IMR-90 (cell line): Measurements from ENCODE around the gene SMAD4. TPM values are rescaled to one million over a fixed set of nuclear protein-coding genes. Genes with fewer than 3 reads are reported as not detected.
"Not testable (repeated sequence)": the region's sequence is repeated elsewhere in the genome, so short reads cannot be mapped to it uniquely, and the experiment has no call there.

Source experiments
- ATAC-seq: fragments of 200-7000 bp; cut with Tn5 transposase; 2 replicates; pipeline ENCODE4 v1.9.1; 2020; ENCODE audit warnings: low read depth, mild to moderate bottlenecking, moderate library complexity
- BruUV-seq: library from RNA; stranded (reverse); fragments of 400-500 nt; replicated peaks from 2 replicates; lab custom pipeline; 2021; lab: Mats Ljungman, UMichigan
- CTCF ChIA-PET: fragments of 300-600 bp; formaldehyde crosslinking; extraction: SDS; loops from one replicate; lab custom pipeline; 2021; ENCODE audit warnings: antibody characterized with exemption; lab: Yijun Ruan, JAX
- POLR2A ChIA-PET: fragments of 300-600 bp; sonication (Branson Sonifier 250); formaldehyde crosslinking; loops from one replicate; lab custom pipeline; 2022; ENCODE audit warnings: antibody characterized with exemption; ENCODE audit not compliant: unreplicated experiment; lab: Charles Lee
- DNase-seq: peaks from one replicate; pipeline ENCODE4 v3.0.0; 2013
- H2AFZ ChIP-seq: replicated peaks from 2 replicates; pipeline ENCODE3; 2013; ENCODE audit warnings: low read length, mild to moderate bottlenecking; ENCODE audit not compliant: poor library complexity
- H2AK5ac ChIP-seq: 2 replicates; pipeline ENCODE4 v1.6.1; 2013; ENCODE audit warnings: low read depth, low read length, inconsistent platforms
- H2AK9ac ChIP-seq: replicated peaks from 2 replicates; pipeline ENCODE3; 2013; ENCODE audit warnings: mild to moderate bottlenecking, low read depth, low read length, moderate library complexity; ENCODE audit not compliant: poor library complexity
- H2BK120ac ChIP-seq: 2 replicates; pipeline ENCODE4 v1.6.1; 2013; ENCODE audit warnings: low read depth, low read length, inconsistent platforms
- H2BK15ac ChIP-seq: 3 replicates; pipeline ENCODE4 v1.6.1; 2013; ENCODE audit warnings: low read depth, low read length, inconsistent platforms
- H2BK20ac ChIP-seq: 2 replicates; pipeline ENCODE4 v1.6.1; 2013; ENCODE audit warnings: low read depth, mild to moderate bottlenecking, inconsistent platforms, low read length, moderate library complexity
- H2BK5ac ChIP-seq: 2 replicates; pipeline ENCODE4 v1.6.1; 2013; ENCODE audit warnings: mild to moderate bottlenecking, low read depth, low read length, inconsistent platforms; ENCODE audit not compliant: poor library complexity, severe bottlenecking
- H3K14ac ChIP-seq: replicated peaks from 2 replicates; pipeline ENCODE4 v1.6.1; 2013; ENCODE audit warnings: low read depth, low read length, inconsistent platforms
- H3K18ac ChIP-seq: 2 replicates; pipeline ENCODE4 v1.6.1; 2013; ENCODE audit warnings: low read depth, low read length, control low read depth
- H3K23ac ChIP-seq: 2 replicates; pipeline ENCODE4 v1.6.1; 2013; ENCODE audit warnings: low read depth, low read length, inconsistent platforms
- H3K27ac ChIP-seq: 2 replicates; pipeline ENCODE4 v1.5.1; 2013; ENCODE audit warnings: mild to moderate bottlenecking, control low read depth, low read length; ENCODE audit not compliant: insufficient read depth
- H3K27me3 ChIP-seq: 2 replicates; pipeline ENCODE4 v1.6.1; 2013; ENCODE audit warnings: low read length; ENCODE audit not compliant: control insufficient read depth, insufficient read depth
- H3K36me3 ChIP-seq: 2 replicates; pipeline ENCODE4 v1.6.1; 2013; ENCODE audit warnings: low read length, mixed read lengths; ENCODE audit not compliant: control insufficient read depth, insufficient read depth
- H3K4ac ChIP-seq: 2 replicates; pipeline ENCODE4 v1.6.1; 2013; ENCODE audit warnings: low read depth, low read length, inconsistent platforms
- H3K4me1 ChIP-seq: 2 replicates; pipeline ENCODE4 v1.6.1; 2013; ENCODE audit warnings: low read length, mixed read lengths; ENCODE audit not compliant: control insufficient read depth, insufficient read depth
- H3K4me2 ChIP-seq: 2 replicates; pipeline ENCODE4 v1.6.1; 2013; ENCODE audit warnings: low read depth, mild to moderate bottlenecking, control low read depth, low read length, moderate library complexity
- H3K4me3 ChIP-seq: 2 replicates; pipeline ENCODE4 v1.5.1; 2013; ENCODE audit warnings: low read depth, mild to moderate bottlenecking, control low read depth, low read length, moderate library complexity; ENCODE audit not compliant: insufficient read depth
- H3K56ac ChIP-seq: 2 replicates; pipeline ENCODE4 v1.6.1; 2013; ENCODE audit warnings: low read length, inconsistent platforms; ENCODE audit not compliant: insufficient read depth; ENCODE audit errors: extremely low read depth
- H3K79me1 ChIP-seq, 2 experiments: 2 replicates each; pipeline ENCODE4 v1.6.1; 2013; ENCODE audit warnings: low read length in 2 of 2, inconsistent platforms in 1 of 2, low read depth in 1 of 2
- H3K9ac ChIP-seq: 2 replicates; pipeline ENCODE4 v1.6.1; 2013; ENCODE audit warnings: low read depth, low read length, control low read depth
- H3K9me1 ChIP-seq: 2 replicates; pipeline ENCODE4 v1.6.1; 2013; ENCODE audit warnings: low read length, inconsistent platforms; ENCODE audit not compliant: insufficient read depth
- H3K9me3 ChIP-seq: 2 replicates; pipeline ENCODE4 v1.6.1; 2013; ENCODE audit warnings: low read length; ENCODE audit not compliant: control insufficient read depth, insufficient read depth
- H4K20me1 ChIP-seq: 2 replicates; pipeline ENCODE4 v1.6.1; 2013; ENCODE audit warnings: low read length, inconsistent platforms; ENCODE audit not compliant: insufficient read depth
- H4K5ac ChIP-seq: 2 replicates; pipeline ENCODE4 v1.6.1; 2013; ENCODE audit warnings: mild to moderate bottlenecking, low read depth, low read length, control low read depth
- H4K8ac ChIP-seq, 2 experiments: 2 replicates each; pipeline ENCODE4 v1.6.1; 2013; ENCODE audit warnings: low read depth in 2 of 2, low read length in 2 of 2, control low read depth in 1 of 2, inconsistent platforms in 1 of 2
- H4K91ac ChIP-seq: 2 replicates; pipeline ENCODE4 v1.6.1; 2013; ENCODE audit warnings: low read depth, low read length, inconsistent platforms; ENCODE audit not compliant: insufficient read depth
- WGBS, 2 experiments: methylation state at CpG; one replicate each; pipeline versions ENCODE4 v1.1.5 to v1.1.7; 2013; ENCODE audit warnings: missing lambda C conversion rate in 2 of 2; ENCODE audit not compliant: insufficient read length in 1 of 2; ENCODE audit errors: extremely low coverage in 2 of 2; 5-methylcytosine and 5-hydroxymethylcytosine counted together
- dilution Hi-C: fragments of 300-500 bp; cut with HindIII; formaldehyde crosslinking; loops from one replicate; pipeline ENCODE4 v1.14.3; 2018; ENCODE audit warnings: low sequenced_read_pairs; ENCODE audit not compliant: unreplicated experiment
- in situ Hi-C: fragments of 300-500 bp; cut with MboI; formaldehyde crosslinking; loops from 3 replicates; pipeline ENCODE4 v1.14.3; 2019; ENCODE audit warnings: low sequenced_read_pairs, inconsistent platforms, mixed read lengths
- intact Hi-C: fragments of 100-400 bp; cut with micrococcal nuclease; formaldehyde crosslinking; loops from 2 replicates; pipeline ENCODE4 v1.10.0; 2022
- polyA plus RNA-seq, 3 experiments: library from polyadenylated mRNA; depleted of rRNA; stranded (reverse); fragments of >200 nt; gene quantifications; 2 replicates each; pipeline ENCODE4 v1.2.3, GENCODE V29; 2012; ENCODE audit warnings: low replicate concordance in 1 of 3
- total RNA-seq: library from RNA; depleted of rRNA; stranded (reverse); fragments of >200 nt; gene quantifications from 2 replicates; pipeline ENCODE4 v1.2.3, GENCODE V29; 2012

The SMAD4 gene
- total and polyA plus RNA-seq, 2 of the 4 experiments (the other 2 are of a cell fraction), result 57.6 to 145 TPM

DNA sequence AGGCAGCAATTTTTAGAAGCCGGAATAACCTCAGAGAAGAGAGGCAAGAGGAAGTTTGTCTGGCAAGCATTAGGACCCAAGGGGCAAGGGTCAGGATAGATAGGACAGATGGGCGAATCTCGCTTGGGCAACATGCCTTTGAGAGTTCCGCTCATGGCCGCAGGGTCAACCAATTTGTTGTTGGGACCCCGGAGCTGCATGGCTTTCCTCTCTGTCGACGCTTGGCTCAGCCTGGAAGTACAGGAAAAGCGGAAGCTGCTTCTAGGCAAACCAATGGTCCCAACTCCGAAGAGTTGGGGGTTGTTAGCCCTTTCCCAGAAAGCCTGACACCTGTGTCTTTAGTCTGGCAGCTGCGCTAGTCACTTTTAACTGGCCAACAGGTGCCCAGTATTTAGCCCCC lies 89.5 kb downstream of the SMAD4 start:
- H3K23ac ChIP-seq, H4K5ac ChIP-seq, H3K4me3 ChIP-seq, H3K9me1 ChIP-seq, DNase-seq, H3K79me1 ChIP-seq, H4K91ac ChIP-seq, intact Hi-C loops, H3K18ac ChIP-seq, H2AK9ac ChIP-seq, H2BK15ac ChIP-seq, H3K4me2 ChIP-seq, H3K4ac ChIP-seq, H2BK5ac ChIP-seq, H3K9ac ChIP-seq, H4K20me1 ChIP-seq, H3K27ac ChIP-seq, H4K8ac ChIP-seq, CTCF ChIA-PET, H3K56ac ChIP-seq, H3K14ac ChIP-seq, dilution Hi-C loops, H3K4me1 ChIP-seq, H3K36me3 ChIP-seq, BruUV-seq, H3K27me3 ChIP-seq, H2BK20ac ChIP-seq, POLR2A ChIA-PET, H2AFZ ChIP-seq, H2BK120ac ChIP-seq, ATAC-seq, H3K9me3 ChIP-seq, H2AK5ac ChIP-seq: not testable (repeated sequence)
- 60% methylated on average over 2 of the region's 11 CpGs; no CpG with 5 or more reads in 1 of the 2 experiments for WGBS, 2 experiments
- in situ Hi-C loops, result loop anchor here (25.0 kb wide), 1 partner anchor 1568 kb away; no protein-coding TSS in a partner anchor

DNA sequence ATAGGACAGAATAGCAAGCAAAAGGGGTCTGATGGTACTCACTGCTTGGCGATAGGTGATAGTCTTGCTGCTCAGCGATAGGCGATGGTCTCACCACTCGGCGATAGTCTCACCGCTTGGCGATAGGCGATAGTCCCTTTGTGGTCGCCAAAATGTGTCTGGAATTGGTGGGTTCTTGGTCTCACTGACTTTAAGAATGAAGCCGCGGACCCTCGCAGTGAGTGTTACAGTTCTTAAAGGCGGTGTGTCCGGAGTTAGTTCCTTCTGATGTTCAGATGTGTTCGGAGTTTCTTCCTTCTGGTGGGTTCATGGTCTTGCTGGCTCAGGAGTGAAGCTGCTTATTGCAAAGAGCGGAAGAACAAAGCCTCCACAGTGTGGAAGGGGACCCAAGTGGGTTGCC lies 90.0 kb downstream of the SMAD4 start:
- H3K9me1 ChIP-seq, H3K4ac ChIP-seq, DNase-seq, H3K14ac ChIP-seq, H2BK5ac ChIP-seq, H3K56ac ChIP-seq, H4K5ac ChIP-seq, H2BK15ac ChIP-seq, intact Hi-C loops, H3K9ac ChIP-seq, H3K4me2 ChIP-seq, H2AK9ac ChIP-seq, H2AK5ac ChIP-seq, ATAC-seq, BruUV-seq, H3K23ac ChIP-seq, H4K91ac ChIP-seq, CTCF ChIA-PET, H4K8ac ChIP-seq, H2AFZ ChIP-seq, H3K27ac ChIP-seq, H3K4me3 ChIP-seq, H2BK120ac ChIP-seq, H3K27me3 ChIP-seq, H4K20me1 ChIP-seq, H3K18ac ChIP-seq, H3K36me3 ChIP-seq, H3K79me1 ChIP-seq, dilution Hi-C loops, H3K4me1 ChIP-seq, POLR2A ChIA-PET, H3K9me3 ChIP-seq, H2BK20ac ChIP-seq: not testable (repeated sequence)
- in situ Hi-C loops, result loop anchor here (25.0 kb wide), 1 partner anchor 1567 kb away; no protein-coding TSS in a partner anchor
- 95% methylated on average over 11 of the region's 16 CpGs; no CpG with 5 or more reads in 1 of the 2 experiments for WGBS, 2 experiments
